ENCODE results near the gene PTPN11. TPM values are rescaled to one million over a fixed set of nuclear protein-coding genes. Genes with fewer than 3 reads are reported as not detected.
"Not testable (repeated sequence)": the region's sequence is repeated elsewhere in the genome, so short reads cannot be mapped to it uniquely, and the experiment has no call there.

Gene PTPN11
- total and polyA plus RNA-seq, 5 donors from 2014 or later: 51.9 to 66.9 (median 60.2) TPM

DNA sequence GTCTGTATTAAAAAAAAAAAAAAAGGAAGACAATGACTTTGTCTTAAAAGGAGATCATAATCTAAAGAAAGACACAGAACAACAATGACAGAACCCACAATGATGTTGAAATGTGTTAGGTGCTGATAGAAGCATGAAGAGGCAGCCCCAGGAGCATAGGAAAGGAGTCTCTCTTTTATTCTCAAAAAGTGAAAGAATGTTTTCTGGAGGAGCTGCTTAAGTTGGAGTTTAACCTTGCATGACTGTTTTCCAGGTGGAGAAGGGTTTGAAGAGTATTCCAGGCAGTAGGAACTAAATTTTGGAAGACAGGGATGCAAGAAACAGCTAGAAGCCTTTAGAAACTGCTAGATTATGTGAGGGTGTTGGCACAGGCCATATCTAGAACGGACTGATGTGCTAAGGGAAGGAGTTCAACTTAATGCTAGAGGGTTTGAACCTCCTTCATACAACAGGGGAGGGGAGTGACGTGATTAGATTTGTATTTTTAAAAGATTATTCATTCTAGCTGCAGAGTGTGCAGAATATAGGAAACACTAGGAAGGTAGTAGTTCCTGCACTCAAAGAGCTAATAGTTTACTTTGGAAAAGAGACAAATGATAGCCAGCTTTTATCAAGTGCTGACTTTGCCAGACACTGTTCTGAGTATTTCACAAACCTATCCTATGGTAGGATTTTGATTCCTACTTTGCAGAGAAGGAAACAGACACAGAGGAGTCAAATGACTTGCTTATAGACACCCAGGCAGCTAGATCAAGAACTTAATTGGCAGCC is 4.7 kb upstream of the PTPN11 start:
- DNase-seq (no peak), ATAC-seq (ENCODE audit: low read depth in 2 of 2) (no peak)
- H3K4me3 Mint-ChIP-seq: peak overlapping the region in 2 of 4 donors; percentile 68 to 73
- peak overlapping the region in 1 of 3 donors; percentile 16 for H3K27ac Mint-ChIP-seq
- H3K27me3 ChIP-seq (ENCODE audit: control insufficient read depth, insufficient read depth, low read length): no peaks in the 10 kb centered on the region
- no peak overlapping the region for H3K27ac ChIP-seq (ENCODE audit: insufficient read depth, low read length, poor library complexity, severe bottlenecking)
- H3K9me3 ChIP-seq (ENCODE audit: control insufficient read depth in 2 of 2, low read length in 2 of 2): no peaks in the 10 kb centered on the region
- peaks cover 7 to 20% (median 15%) of the 10 kb centered on the region in 4 donors for H3K4me1 Mint-ChIP-seq
- no peaks in the 10 kb centered on the region for H3K9me3 Mint-ChIP-seq
- no peaks in the 10 kb centered on the region for H3K27me3 Mint-ChIP-seq
- H3K36me3 ChIP-seq (ENCODE audit: control insufficient read depth, insufficient read depth, low read length): no peaks in the 10 kb centered on the region
- peaks cover 3% of the 10 kb centered on the region for H3K36me3 Mint-ChIP-seq
- peaks cover 12% of the 10 kb centered on the region for H3K4me1 ChIP-seq (ENCODE audit: control insufficient read depth, insufficient read depth, low read length, poor library complexity, severe bottlenecking)
- H3K4me3 ChIP-seq (ENCODE audit: low read depth, low read length): no peak overlapping the region

GRCh38 chr12:112415457-112415856 is 3.3 kb upstream of the PTPN11 start:
- H3K9me3 Mint-ChIP-seq; H3K36me3 Mint-ChIP-seq; H3K27me3 ChIP-seq (ENCODE audit: control insufficient read depth, insufficient read depth, low read length); H3K9me3 ChIP-seq (ENCODE audit: control insufficient read depth in 2 of 2, low read length in 2 of 2); H3K27ac ChIP-seq (ENCODE audit: insufficient read depth, low read length, poor library complexity, severe bottlenecking); H3K36me3 ChIP-seq (ENCODE audit: control insufficient read depth, insufficient read depth, low read length); ATAC-seq (ENCODE audit: low read depth in 2 of 2); H3K27me3 Mint-ChIP-seq; H3K4me3 ChIP-seq (ENCODE audit: low read depth, low read length); DNase-seq; H3K27ac Mint-ChIP-seq: not testable (repeated sequence)
- Mint-ChIP-seq H3K4me3 (peak overlapping the region in 2 of 4 donors; percentile 51 to 66), H3K4me1 (peaks cover 11 to 25% (median 18%) of the 10 kb centered on the region in 4 donors)
- peaks cover 20% of the 10 kb centered on the region for H3K4me1 ChIP-seq (ENCODE audit: control insufficient read depth, insufficient read depth, low read length, poor library complexity, severe bottlenecking)

GRCh38 chr12:112418273-112418607 is 507 bp upstream of the PTPN11 start:
- no peak for DNase-seq

DNA sequence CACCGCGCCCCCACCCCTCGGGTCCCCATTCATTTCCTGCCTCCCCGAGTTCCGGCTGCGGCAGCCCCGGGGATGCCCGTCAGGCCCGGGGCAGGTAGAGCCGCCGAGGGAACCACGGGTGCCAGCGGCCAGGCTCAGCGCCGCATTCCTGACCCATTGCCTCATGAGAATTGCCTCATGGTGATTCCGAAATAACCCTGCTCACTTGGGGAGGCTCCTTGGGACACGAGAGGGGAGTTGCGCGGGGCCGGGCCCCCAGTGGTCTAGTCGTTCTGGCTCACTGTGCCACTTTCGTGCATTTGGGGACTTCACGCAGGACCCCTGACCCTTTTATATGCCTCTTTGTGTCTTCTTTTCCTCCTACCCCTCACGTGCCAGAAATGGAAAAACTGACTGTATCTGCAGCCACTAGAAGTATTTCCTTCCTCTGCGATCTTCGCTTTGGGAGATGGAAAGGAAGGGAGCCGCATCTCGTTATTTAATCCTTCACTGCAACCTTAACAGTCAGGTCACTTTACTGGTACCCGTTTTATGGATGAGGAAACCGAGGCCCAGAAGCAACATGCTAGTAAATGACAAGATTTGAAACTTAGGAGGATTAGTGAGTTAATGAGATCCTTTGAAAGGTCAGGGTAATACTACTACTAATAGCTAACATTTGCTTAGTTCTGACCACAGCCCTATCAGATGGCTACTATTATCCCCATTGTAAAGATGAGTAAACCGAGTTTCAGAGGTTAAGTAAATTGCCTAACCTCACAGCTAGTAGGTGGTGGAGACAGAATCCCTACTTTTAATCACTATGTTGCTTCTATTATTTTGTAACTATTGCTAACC is 768 bp downstream of the PTPN11 start:
- H3K4me1 ChIP-seq (ENCODE audit: control insufficient read depth, insufficient read depth, low read length, poor library complexity, severe bottlenecking): peaks cover 36% of the 10 kb centered on the region
- no peaks in the 10 kb centered on the region for H3K27me3 Mint-ChIP-seq
- H3K4me1 Mint-ChIP-seq: peaks cover 13 to 54% (median 44%) of the 10 kb centered on the region in 4 donors
- H3K27ac Mint-ChIP-seq: peak overlapping the region; percentile 3 to 94 (median 93)
- DNase-seq (peak in 1 of 3 donors; percentile 60), ATAC-seq (ENCODE audit: low read depth in 2 of 2) (peak; percentile 54 to 56)
- H3K36me3 ChIP-seq (ENCODE audit: control insufficient read depth, insufficient read depth, low read length): no peaks in the 10 kb centered on the region
- H3K27ac ChIP-seq (ENCODE audit: insufficient read depth, low read length, poor library complexity, severe bottlenecking): peak overlapping the region; percentile 94
- peaks cover 0 to 1% (median 0%) of the 10 kb centered on the region in 7 donors for H3K9me3 Mint-ChIP-seq
- peak overlapping the region; percentile 88 to 99 (median 94) for H3K4me3 Mint-ChIP-seq
- H3K4me3 ChIP-seq (ENCODE audit: low read depth, low read length): peak overlapping the region; percentile 92
- no peaks in the 10 kb centered on the region for H3K36me3 Mint-ChIP-seq
- H3K27me3 ChIP-seq (ENCODE audit: control insufficient read depth, insufficient read depth, low read length): no peaks in the 10 kb centered on the region
- H3K9me3 ChIP-seq (ENCODE audit: control insufficient read depth in 2 of 2, low read length in 2 of 2): no peaks in the 10 kb centered on the region

More at GRCh38 chr12:112418273-112418607, 507 bp upstream of the PTPN11 start:
- Mint-ChIP-seq H3K4me3 (peak overlapping the region; percentile 91 to 100 (median 98)), H3K27me3 (no peaks in the 10 kb centered on the region), H3K9me3 (no peaks in the 10 kb centered on the region), H3K27ac (peak overlapping the region; percentile 81 to 98 (median 97)), H3K4me1 (peaks cover 18 to 43% (median 37%) of the 10 kb centered on the region in 4 donors), H3K36me3 (no peaks in the 10 kb centered on the region)
- Histone ChIP-seq H3K9me3 (ENCODE audit: control insufficient read depth in 2 of 2, low read length in 2 of 2) (no peaks in the 10 kb centered on the region), H3K27ac (ENCODE audit: insufficient read depth, low read length, poor library complexity, severe bottlenecking) (peak overlapping the region; percentile 94), H3K4me1 (ENCODE audit: control insufficient read depth, insufficient read depth, low read length, poor library complexity, severe bottlenecking) (peaks cover 36% of the 10 kb centered on the region), H3K36me3 (ENCODE audit: control insufficient read depth, insufficient read depth, low read length) (no peaks in the 10 kb centered on the region), H3K4me3 (ENCODE audit: low read depth, low read length) (peak overlapping the region; percentile 83), H3K27me3 (ENCODE audit: control insufficient read depth, insufficient read depth, low read length) (no peaks in the 10 kb centered on the region)
- no peak for ATAC-seq (ENCODE audit: low read depth in 2 of 2)

- DNase-seq (no peak), ATAC-seq (ENCODE audit: low read depth in 2 of 2) (no peak)
- no peaks in the 10 kb centered on the region for H3K27me3 ChIP-seq (ENCODE audit: control insufficient read depth, insufficient read depth, low read length)
- peaks cover 36% of the 10 kb centered on the region for H3K4me1 ChIP-seq (ENCODE audit: control insufficient read depth, insufficient read depth, low read length, poor library complexity, severe bottlenecking)
- Mint-ChIP-seq H3K27ac (peak overlapping the region in 2 of 3 donors; percentile 70 to 94), H3K4me3 (peak overlapping the region; percentile 74 to 99 (median 94)), H3K9me3 (peaks cover 0 to 1% (median 0%) of the 10 kb centered on the region in 7 donors), H3K27me3 (no peaks in the 10 kb centered on the region), H3K36me3 (no peaks in the 10 kb centered on the region), H3K4me1 (peaks cover 13 to 62% (median 46%) of the 10 kb centered on the region in 4 donors)
- no peaks in the 10 kb centered on the region for H3K9me3 ChIP-seq (ENCODE audit: control insufficient read depth in 2 of 2, low read length in 2 of 2)
- H3K36me3 ChIP-seq (ENCODE audit: control insufficient read depth, insufficient read depth, low read length): no peaks in the 10 kb centered on the region
- no peak overlapping the region for H3K27ac ChIP-seq (ENCODE audit: insufficient read depth, low read length, poor library complexity, severe bottlenecking)
- peak overlapping the region; percentile 14 for H3K4me3 ChIP-seq (ENCODE audit: low read depth, low read length)
These were observed 2.0 kb downstream of the PTPN11 start for GRCh38 chr12:112420740-112421139.

- H3K27me3 Mint-ChIP-seq: no peaks in the 10 kb centered on the region
- H3K4me1 Mint-ChIP-seq: peaks cover 13 to 68% (median 49%) of the 10 kb centered on the region in 4 donors
- ATAC-seq (ENCODE audit: low read depth in 2 of 2) (no peak), DNase-seq (no peak)
- H3K27ac ChIP-seq (ENCODE audit: insufficient read depth, low read length, poor library complexity, severe bottlenecking): no peak overlapping the region
- H3K36me3 ChIP-seq (ENCODE audit: control insufficient read depth, insufficient read depth, low read length): no peaks in the 10 kb centered on the region
- H3K27me3 ChIP-seq (ENCODE audit: control insufficient read depth, insufficient read depth, low read length): no peaks in the 10 kb centered on the region
- H3K27ac Mint-ChIP-seq: no peak overlapping the region
- H3K9me3 Mint-ChIP-seq: peaks cover 0 to 1% (median 0%) of the 10 kb centered on the region in 7 donors
- H3K4me3 ChIP-seq (ENCODE audit: low read depth, low read length): no peak overlapping the region
- H3K36me3 Mint-ChIP-seq: no peaks in the 10 kb centered on the region
- H3K9me3 ChIP-seq (ENCODE audit: control insufficient read depth in 2 of 2, low read length in 2 of 2): no peaks in the 10 kb centered on the region
- peaks cover 36% of the 10 kb centered on the region for H3K4me1 ChIP-seq (ENCODE audit: control insufficient read depth, insufficient read depth, low read length, poor library complexity, severe bottlenecking)
- H3K4me3 Mint-ChIP-seq: peak overlapping the region in 2 of 4 donors; percentile 74 to 98
These were observed 2.6 kb downstream of the PTPN11 start for GRCh38 chr12:112421363-112421762.

- peaks cover 13 to 70% (median 47%) of the 10 kb centered on the region in 4 donors for H3K4me1 Mint-ChIP-seq
- H3K36me3 Mint-ChIP-seq: no peaks in the 10 kb centered on the region
- H3K9me3 Mint-ChIP-seq: peaks cover 0 to 1% (median 0%) of the 10 kb centered on the region in 7 donors
- DNase-seq: no peak
- ATAC-seq (ENCODE audit: low read depth in 2 of 2): no peak
- H3K27me3 ChIP-seq (ENCODE audit: control insufficient read depth, insufficient read depth, low read length): no peaks in the 10 kb centered on the region
- peaks cover 2% of the 10 kb centered on the region for H3K36me3 ChIP-seq (ENCODE audit: control insufficient read depth, insufficient read depth, low read length)
- no peaks in the 10 kb centered on the region for H3K27me3 Mint-ChIP-seq
- H3K27ac Mint-ChIP-seq: peak overlapping the region in 2 of 3 donors; percentile 7 to 54
- no peak overlapping the region for H3K27ac ChIP-seq (ENCODE audit: insufficient read depth, low read length, poor library complexity, severe bottlenecking)
- H3K9me3 ChIP-seq (ENCODE audit: control insufficient read depth in 2 of 2, low read length in 2 of 2): no peaks in the 10 kb centered on the region
- peak overlapping the region in 1 of 4 donors; percentile 45 for H3K4me3 Mint-ChIP-seq
- H3K4me3 ChIP-seq (ENCODE audit: low read depth, low read length): no peak overlapping the region
- H3K4me1 ChIP-seq (ENCODE audit: control insufficient read depth, insufficient read depth, low read length, poor library complexity, severe bottlenecking): peaks cover 35% of the 10 kb centered on the region
These were observed 3.8 kb downstream of the PTPN11 start for GRCh38 chr12:112422531-112422930.
